Measurements from ENCODE around the gene MAP2K1. TPM values are rescaled to one million over a fixed set of nuclear protein-coding genes. Genes with fewer than 3 reads are reported as not detected.

MAP2K1 gene
- polyA plus RNA-seq, 1 of the 3 experiments (the other 2 are of a cell fraction) = 21.8 TPM

DNA sequence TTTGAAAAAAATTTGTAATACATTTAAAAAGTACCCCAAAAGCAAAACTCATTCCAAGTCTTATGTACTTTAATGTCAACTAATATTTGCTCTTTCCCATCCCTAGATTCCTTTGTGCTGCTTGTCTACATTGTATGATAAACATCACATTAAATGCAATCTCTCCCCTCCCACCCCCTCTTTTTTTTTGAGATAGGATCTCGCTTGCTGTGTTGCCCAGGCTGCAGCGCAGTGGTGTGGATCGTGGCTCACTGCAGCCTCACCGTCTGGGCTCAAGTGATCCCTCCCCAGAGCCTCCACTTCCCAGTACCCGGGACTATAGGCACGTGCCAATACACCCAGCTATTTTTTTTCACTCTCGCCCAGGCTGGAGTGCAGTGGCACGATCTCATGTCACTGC is 12.6 kb downstream of the MAP2K1 start:
- H3K36me3 ChIP-seq (replicated peaks in 1 of 2; ENCODE audit: control insufficient read depth in 1 of 2, insufficient read depth in 2 of 2, low read length in 1 of 2) = peaks cover 0 to 4% of the 10 kb centered on the region in 2 experiments
- DNase-seq = peak; percentile 49
- H3K9me2 ChIP-seq = no peaks in the 10 kb centered on the region
- 77% methylated on average over 8 of the region's 8 CpGs for WGBS (ENCODE audit: low lambda C conversion rate)
- no peaks in the 10 kb centered on the region for H3K27me3 ChIP-seq (ENCODE audit: insufficient read depth)
- H3K79me2 ChIP-seq (ENCODE audit: insufficient read depth) = peaks cover 98% of the 10 kb centered on the region
- ChIA-PET CTCF (interaction anchor here (1.1 to 1.2 kb wide), 2 partner anchors 11 to 97 kb away, joined by 3 to 6 read pairs; no protein-coding TSS in a partner anchor), POLR2A (no interaction called here)
- H3K4me3 ChIP-seq (ENCODE audit: low read depth in 2 of 2, low read length in 1 of 2) = no peak overlapping the region
- no peak overlapping the region for H3K4me2 ChIP-seq
- peaks cover 7% of the 10 kb centered on the region for H3F3A ChIP-seq (replicated peaks; ENCODE audit: insufficient read depth)
- H3K9me3 ChIP-seq = no peaks in the 10 kb centered on the region
- H2AFZ ChIP-seq (ENCODE audit: low read depth) = no peak overlapping the region
- peaks cover 0 to 18% of the 10 kb centered on the region in 2 experiments; a peak in 2 of 4 replicates for H3K4me1 ChIP-seq (ENCODE audit: control insufficient read depth in 1 of 2, insufficient read depth in 2 of 2, low read depth in 1 of 2, low read length in 1 of 2)
- H3K9ac ChIP-seq = no peak overlapping the region
- no peak overlapping the region for H3K27ac ChIP-seq (ENCODE audit: low read depth in 2 of 2, low read length in 1 of 2)
- TF ChIP-seq SMC3 (IDR thresholded peaks at IDR 0.05; ENCODE audit: low read depth, low read length) (no peak), FOXJ3 (CRISPR knock-in tag; IDR thresholded peaks at IDR 0.05) (no peak), NRF1 (IDR thresholded peaks at IDR 0.05; ENCODE audit: low read depth, low read length) (no peak), YY1 (IDR thresholded peaks at IDR 0.05; ENCODE audit: low read depth) (no peak), EP300 (IDR thresholded peaks at IDR 0.05; ENCODE audit: borderline replicate concordance in 1 of 2, low read depth in 1 of 2, low read length in 1 of 2) (no peak), POLR2AphosphoS5 (IDR thresholded peaks at IDR 0.05; ENCODE audit: low read depth, low read length) (no peak), RXRA (IDR thresholded peaks at IDR 0.05; ENCODE audit: borderline replicate concordance, low read depth) (no peak), GATA2 (CRISPR knock-in tag; IDR thresholded peaks at IDR 0.05) (peak; percentile 68), TEAD4 (IDR thresholded peaks at IDR 0.05; ENCODE audit: borderline replicate concordance, insufficient read depth) (no peak), NFIC (IDR thresholded peaks at IDR 0.05; ENCODE audit: borderline replicate concordance) (no peak), SIN3A (IDR thresholded peaks at IDR 0.05; ENCODE audit: borderline replicate concordance, low read depth, low read length) (no peak), ELF1 (IDR thresholded peaks at IDR 0.05) (no peak), MXI1 (IDR thresholded peaks at IDR 0.05; ENCODE audit: low read depth, low read length) (peak; percentile 47)
- TF ChIP-seq, protein P1, sequence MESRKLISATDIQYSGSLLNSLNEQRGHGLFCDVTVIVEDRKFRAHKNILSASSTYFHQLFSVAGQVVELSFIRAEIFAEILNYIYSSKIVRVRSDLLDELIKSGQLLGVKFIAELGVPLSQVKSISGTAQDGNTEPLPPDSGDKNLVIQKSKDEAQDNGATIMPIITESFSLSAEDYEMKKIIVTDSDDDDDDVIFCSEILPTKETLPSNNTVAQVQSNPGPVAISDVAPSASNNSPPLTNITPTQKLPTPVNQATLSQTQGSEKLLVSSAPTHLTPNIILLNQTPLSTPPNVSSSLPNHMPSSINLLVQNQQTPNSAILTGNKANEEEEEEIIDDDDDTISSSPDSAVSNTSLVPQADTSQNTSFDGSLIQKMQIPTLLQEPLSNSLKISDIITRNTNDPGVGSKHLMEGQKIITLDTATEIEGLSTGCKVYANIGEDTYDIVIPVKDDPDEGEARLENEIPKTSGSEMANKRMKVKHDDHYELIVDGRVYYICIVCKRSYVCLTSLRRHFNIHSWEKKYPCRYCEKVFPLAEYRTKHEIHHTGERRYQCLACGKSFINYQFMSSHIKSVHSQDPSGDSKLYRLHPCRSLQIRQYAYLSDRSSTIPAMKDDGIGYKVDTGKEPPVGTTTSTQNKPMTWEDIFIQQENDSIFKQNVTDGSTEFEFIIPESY (IDR thresholded peaks at IDR 0.05; ENCODE audit: borderline replicate concordance, low read depth) = no peak
- TF ChIP-seq, protein P2, sequence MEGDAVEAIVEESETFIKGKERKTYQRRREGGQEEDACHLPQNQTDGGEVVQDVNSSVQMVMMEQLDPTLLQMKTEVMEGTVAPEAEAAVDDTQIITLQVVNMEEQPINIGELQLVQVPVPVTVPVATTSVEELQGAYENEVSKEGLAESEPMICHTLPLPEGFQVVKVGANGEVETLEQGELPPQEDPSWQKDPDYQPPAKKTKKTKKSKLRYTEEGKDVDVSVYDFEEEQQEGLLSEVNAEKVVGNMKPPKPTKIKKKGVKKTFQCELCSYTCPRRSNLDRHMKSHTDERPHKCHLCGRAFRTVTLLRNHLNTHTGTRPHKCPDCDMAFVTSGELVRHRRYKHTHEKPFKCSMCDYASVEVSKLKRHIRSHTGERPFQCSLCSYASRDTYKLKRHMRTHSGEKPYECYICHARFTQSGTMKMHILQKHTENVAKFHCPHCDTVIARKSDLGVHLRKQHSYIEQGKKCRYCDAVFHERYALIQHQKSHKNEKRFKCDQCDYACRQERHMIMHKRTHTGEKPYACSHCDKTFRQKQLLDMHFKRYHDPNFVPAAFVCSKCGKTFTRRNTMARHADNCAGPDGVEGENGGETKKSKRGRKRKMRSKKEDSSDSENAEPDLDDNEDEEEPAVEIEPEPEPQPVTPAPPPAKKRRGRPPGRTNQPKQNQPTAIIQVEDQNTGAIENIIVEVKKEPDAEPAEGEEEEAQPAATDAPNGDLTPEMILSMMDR (IDR thresholded peaks at IDR 0.05) = no peak
- TF ChIP-seq, protein P3, sequence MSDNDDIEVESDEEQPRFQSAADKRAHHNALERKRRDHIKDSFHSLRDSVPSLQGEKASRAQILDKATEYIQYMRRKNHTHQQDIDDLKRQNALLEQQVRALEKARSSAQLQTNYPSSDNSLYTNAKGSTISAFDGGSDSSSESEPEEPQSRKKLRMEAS (IDR thresholded peaks at IDR 0.05; ENCODE audit: low read depth) = no peak
- TF ChIP-seq, protein P4, sequence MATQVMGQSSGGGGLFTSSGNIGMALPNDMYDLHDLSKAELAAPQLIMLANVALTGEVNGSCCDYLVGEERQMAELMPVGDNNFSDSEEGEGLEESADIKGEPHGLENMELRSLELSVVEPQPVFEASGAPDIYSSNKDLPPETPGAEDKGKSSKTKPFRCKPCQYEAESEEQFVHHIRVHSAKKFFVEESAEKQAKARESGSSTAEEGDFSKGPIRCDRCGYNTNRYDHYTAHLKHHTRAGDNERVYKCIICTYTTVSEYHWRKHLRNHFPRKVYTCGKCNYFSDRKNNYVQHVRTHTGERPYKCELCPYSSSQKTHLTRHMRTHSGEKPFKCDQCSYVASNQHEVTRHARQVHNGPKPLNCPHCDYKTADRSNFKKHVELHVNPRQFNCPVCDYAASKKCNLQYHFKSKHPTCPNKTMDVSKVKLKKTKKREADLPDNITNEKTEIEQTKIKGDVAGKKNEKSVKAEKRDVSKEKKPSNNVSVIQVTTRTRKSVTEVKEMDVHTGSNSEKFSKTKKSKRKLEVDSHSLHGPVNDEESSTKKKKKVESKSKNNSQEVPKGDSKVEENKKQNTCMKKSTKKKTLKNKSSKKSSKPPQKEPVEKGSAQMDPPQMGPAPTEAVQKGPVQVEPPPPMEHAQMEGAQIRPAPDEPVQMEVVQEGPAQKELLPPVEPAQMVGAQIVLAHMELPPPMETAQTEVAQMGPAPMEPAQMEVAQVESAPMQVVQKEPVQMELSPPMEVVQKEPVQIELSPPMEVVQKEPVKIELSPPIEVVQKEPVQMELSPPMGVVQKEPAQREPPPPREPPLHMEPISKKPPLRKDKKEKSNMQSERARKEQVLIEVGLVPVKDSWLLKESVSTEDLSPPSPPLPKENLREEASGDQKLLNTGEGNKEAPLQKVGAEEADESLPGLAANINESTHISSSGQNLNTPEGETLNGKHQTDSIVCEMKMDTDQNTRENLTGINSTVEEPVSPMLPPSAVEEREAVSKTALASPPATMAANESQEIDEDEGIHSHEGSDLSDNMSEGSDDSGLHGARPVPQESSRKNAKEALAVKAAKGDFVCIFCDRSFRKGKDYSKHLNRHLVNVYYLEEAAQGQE (IDR thresholded peaks at IDR 0.05; ENCODE audit: low read depth, low read length) = no peak
- peaks cover 26% of the 10 kb centered on the region for H4K20me1 ChIP-seq (ENCODE audit: insufficient read depth)

All from SK-N-SH (cell line).